Activated naive CD8-positive, alpha-beta T cell treated with anti-CD3 and anti-CD28 coated beads, Interleukin-2, amount 10 ng/mL, durations not matched to agents 7 days and 5 days (primary cell): ENCODE results near the gene IFI35. TPM values are rescaled to one million over a fixed set of nuclear protein-coding genes. Genes with fewer than 3 reads are reported as not detected.
"Not testable (repeated sequence)": the region's sequence is repeated elsewhere in the genome, so short reads cannot be mapped to it uniquely, and the experiment has no call there.

Experiments
- ATAC-seq: fragments of 150-1000 bp; cut with Tn5 transposase; one replicate; pipeline ENCODE4 v1.10.0; 2021; ENCODE audit warnings: low read depth, moderate library complexity
- POLR2A ChIA-PET: fragments of 350-600 bp; sonication (Branson Sonifier 250); formaldehyde crosslinking; loops from one replicate; lab custom pipeline; 2021; ENCODE audit warnings: antibody characterized with exemption; lab: Charles Lee
- DNase-seq: peaks from one replicate; pipeline ENCODE4 v3.0.0; 2021
- H3K27ac Mint-ChIP-seq: one replicate; pipeline ENCODE4 v1.8.0; 2022; ENCODE audit warnings: mild to moderate bottlenecking, mixed read lengths
- H3K27me3 Mint-ChIP-seq: one replicate; pipeline ENCODE4 v1.8.0; 2022; ENCODE audit warnings: mild to moderate bottlenecking, moderate library complexity, mixed read lengths
- H3K36me3 Mint-ChIP-seq: one replicate; pipeline ENCODE4 v1.8.0; 2021; ENCODE audit warnings: mild to moderate bottlenecking, mixed read lengths
- H3K4me1 Mint-ChIP-seq: one replicate; pipeline ENCODE4 v1.8.0; 2021; ENCODE audit warnings: mixed read lengths
- H3K4me3 Mint-ChIP-seq: one replicate; pipeline ENCODE4 v1.8.0; 2022; ENCODE audit warnings: mild to moderate bottlenecking, moderate library complexity, mixed read lengths
- H3K9me3 Mint-ChIP-seq: one replicate; pipeline ENCODE4 v1.8.0; 2021; ENCODE audit warnings: mixed read lengths
- total RNA-seq, 2 experiments: library from RNA; stranded (reverse); gene quantifications; one replicate each; pipeline ENCODE4 v1.2.3, GENCODE V29; 2021

IFI35 gene
- total RNA-seq, 2 experiments from 2014 or later: 92.7 to 99.2 TPM

GRCh38 chr17:43033948-43034881 is 27.6 kb downstream of the IFI35 start:
- Mint-ChIP-seq H3K36me3 (no peaks in the 10 kb centered on the region), H3K27ac (no peak overlapping the region), H3K27me3 (no peaks in the 10 kb centered on the region), H3K4me1 (no peaks in the 10 kb centered on the region), H3K9me3 (no peaks in the 10 kb centered on the region), H3K4me3 (no peak overlapping the region)
- POLR2A ChIA-PET: no interaction called here
- no peak for ATAC-seq
- no peak for DNase-seq

GRCh38 chr17:43034894-43035293 is 28.3 kb downstream of the IFI35 start:
- POLR2A ChIA-PET: no interaction called here
- no peaks in the 10 kb centered on the region for H3K36me3 Mint-ChIP-seq
- H3K27ac Mint-ChIP-seq: no peak overlapping the region

DNA sequence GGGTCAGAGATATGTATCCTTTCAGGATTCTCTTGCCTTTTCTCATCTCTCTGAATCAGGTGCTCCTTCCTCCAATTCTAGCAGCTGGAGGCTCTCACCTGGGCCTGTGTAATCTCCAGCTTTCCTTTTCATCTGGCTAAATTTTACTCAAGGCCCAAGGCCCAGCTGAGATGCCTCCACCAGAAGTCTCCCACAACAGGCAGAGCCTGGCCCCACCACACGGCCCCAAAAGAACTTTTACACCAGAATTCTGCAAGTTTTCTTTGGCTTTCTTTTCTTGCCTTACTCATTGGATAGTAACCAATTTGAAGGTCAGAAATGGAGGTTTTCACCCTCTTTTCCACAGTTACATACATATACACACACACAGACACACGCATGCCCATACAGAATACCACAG is 33.1 kb downstream of the IFI35 start:
- Mint-ChIP-seq H3K27ac (peak overlapping the region; percentile 40), H3K9me3 (no peaks in the 10 kb centered on the region), H3K36me3 (peaks cover 3% of the 10 kb centered on the region), H3K4me3 (no peak overlapping the region), H3K27me3 (no peaks in the 10 kb centered on the region), H3K4me1 (no peaks in the 10 kb centered on the region)
- no peak for ATAC-seq
- no peak for DNase-seq
- POLR2A ChIA-PET: no interaction called here

More at GRCh38 chr17:43034894-43035293, 28.3 kb downstream of the IFI35 start:
- ATAC-seq (no peak), DNase-seq (no peak)
- Mint-ChIP-seq H3K4me3 (no peak overlapping the region), H3K27me3 (no peaks in the 10 kb centered on the region), H3K4me1 (no peaks in the 10 kb centered on the region), H3K9me3 (no peaks in the 10 kb centered on the region)

GRCh38 chr17:43040655-43041054 is 34.1 kb downstream of the IFI35 start:
- H3K27me3 Mint-ChIP-seq: no peaks in the 10 kb centered on the region
- POLR2A ChIA-PET: interaction anchor here (0.5 kb wide), 1 partner anchor 275 kb away, joined by 3 read pairs; no protein-coding TSS in a partner anchor
- H3K4me1 Mint-ChIP-seq: no peaks in the 10 kb centered on the region
- H3K27ac Mint-ChIP-seq: no peak overlapping the region
- DNase-seq: no peak
- H3K9me3 Mint-ChIP-seq: no peaks in the 10 kb centered on the region
- ATAC-seq: no peak
- no peak overlapping the region for H3K4me3 Mint-ChIP-seq
- peaks cover 7% of the 10 kb centered on the region for H3K36me3 Mint-ChIP-seq

GRCh38 chr17:43042025-43042628 is 35.5 kb downstream of the IFI35 start:
- H3K4me3 Mint-ChIP-seq: no peak overlapping the region
- peaks cover 12% of the 10 kb centered on the region for H3K36me3 Mint-ChIP-seq
- DNase-seq: no peak
- H3K4me1 Mint-ChIP-seq: no peaks in the 10 kb centered on the region
- peak overlapping the region; percentile 17 for H3K27ac Mint-ChIP-seq
- H3K27me3 Mint-ChIP-seq: no peaks in the 10 kb centered on the region
- ATAC-seq: no peak
- H3K9me3 Mint-ChIP-seq: no peaks in the 10 kb centered on the region
- POLR2A ChIA-PET: no interaction called here

- Mint-ChIP-seq H3K4me1 (no peaks in the 10 kb centered on the region), H3K27ac (no peak overlapping the region), H3K36me3 (peaks cover 14% of the 10 kb centered on the region), H3K9me3 (no peaks in the 10 kb centered on the region), H3K27me3 (no peaks in the 10 kb centered on the region), H3K4me3 (no peak overlapping the region)
- ATAC-seq: no peak
- POLR2A ChIA-PET: no interaction called here
- no peak for DNase-seq
Observed at GRCh38 chr17:43043307-43043706, 36.7 kb downstream of the IFI35 start.

DNA sequence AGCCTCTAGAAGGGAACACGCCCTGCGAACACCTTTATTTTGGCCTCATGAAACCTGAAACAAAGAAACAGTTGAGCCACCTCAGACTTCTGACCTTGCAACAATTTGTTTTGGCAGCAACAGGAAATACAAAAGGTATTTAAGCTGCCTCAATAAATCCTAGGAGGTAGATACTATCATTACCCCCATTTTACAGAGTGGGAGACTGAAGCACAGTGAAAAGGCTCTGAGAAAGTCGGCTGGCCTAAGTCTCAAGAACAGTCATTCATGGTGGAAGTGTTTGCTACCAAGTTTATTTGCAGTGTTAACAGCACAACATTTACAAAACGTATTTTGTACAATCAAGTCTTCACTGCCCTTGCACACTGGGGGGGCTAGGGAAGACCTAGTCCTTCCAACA is 37.4 kb downstream of the IFI35 start:
- POLR2A ChIA-PET: no interaction called here
- DNase-seq (no peak), ATAC-seq (no peak)
- Mint-ChIP-seq H3K4me1 (no peaks in the 10 kb centered on the region), H3K4me3 (no peak overlapping the region), H3K36me3 (peaks cover 17% of the 10 kb centered on the region), H3K9me3 (no peaks in the 10 kb centered on the region), H3K27ac (no peak overlapping the region), H3K27me3 (no peaks in the 10 kb centered on the region)

DNA sequence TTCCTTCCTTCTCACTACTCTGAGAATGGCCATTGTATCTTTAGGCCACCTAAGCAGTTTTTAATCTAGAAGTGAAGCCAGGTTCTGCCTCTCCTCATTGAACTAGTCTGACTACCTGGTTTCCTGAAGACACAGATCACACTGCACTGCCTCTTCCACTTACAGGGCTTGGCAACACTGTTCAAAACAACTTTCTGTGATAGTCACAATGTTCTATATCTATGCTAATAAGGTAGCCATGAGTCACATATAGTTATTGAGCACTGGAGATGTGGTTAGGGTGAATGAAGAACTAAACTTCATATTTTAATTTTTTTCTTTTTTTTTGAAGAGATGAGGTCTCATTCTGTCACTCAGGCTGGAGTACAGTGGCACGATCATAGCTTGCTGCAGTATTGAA is 45.4 kb downstream of the IFI35 start:
- Mint-ChIP-seq H3K27ac (no peak overlapping the region), H3K36me3 (peaks cover 34% of the 10 kb centered on the region), H3K27me3 (no peaks in the 10 kb centered on the region), H3K4me1 (no peaks in the 10 kb centered on the region), H3K9me3 (no peaks in the 10 kb centered on the region), H3K4me3 (no peak overlapping the region)
- ATAC-seq (no peak), DNase-seq (no peak)
- POLR2A ChIA-PET: no interaction called here

DNA sequence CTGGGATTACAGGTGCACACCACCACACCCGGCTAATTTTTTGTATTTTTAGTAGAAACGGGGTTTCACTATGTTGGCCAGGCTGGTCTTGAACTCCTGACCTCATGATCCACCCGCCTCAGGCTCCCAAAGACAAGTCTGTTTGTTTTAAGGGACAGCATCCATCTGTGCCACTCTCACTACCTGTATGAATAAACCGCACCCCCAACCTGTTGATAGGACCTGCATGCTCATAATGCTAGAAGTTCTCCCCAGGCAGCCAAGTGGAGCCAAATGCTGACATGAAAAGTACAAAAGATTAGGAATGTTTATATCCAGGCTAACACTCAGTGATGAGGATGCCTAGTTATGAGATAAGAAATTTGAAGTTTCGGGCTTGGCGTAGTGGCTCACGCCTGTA is 46.4 kb downstream of the IFI35 start:
- POLR2A ChIA-PET, H3K4me1 Mint-ChIP-seq, DNase-seq, H3K27me3 Mint-ChIP-seq, H3K4me3 Mint-ChIP-seq, H3K27ac Mint-ChIP-seq, ATAC-seq, H3K9me3 Mint-ChIP-seq: not testable (repeated sequence)
- peaks cover 32% of the 10 kb centered on the region for H3K36me3 Mint-ChIP-seq

DNA sequence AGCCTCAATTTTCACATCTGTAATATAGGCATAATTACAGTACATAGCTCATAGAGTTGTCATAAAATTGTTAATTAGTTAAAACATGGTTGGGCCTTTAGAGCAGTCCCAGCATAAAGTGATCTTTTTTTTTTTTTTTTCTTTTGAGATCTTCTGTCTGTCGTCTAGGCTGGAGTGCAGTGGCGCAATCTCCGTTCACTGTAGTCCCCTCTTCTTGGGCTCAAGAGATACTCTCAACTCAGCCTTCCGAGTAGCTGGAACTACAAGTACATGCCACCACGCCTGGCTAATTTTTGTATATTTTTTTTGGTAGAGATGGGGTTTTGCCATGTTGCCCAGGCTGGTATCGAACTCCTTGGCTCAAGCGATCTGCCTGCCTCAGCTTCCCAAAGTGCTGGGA is 49.5 kb downstream of the IFI35 start:
- H3K27ac Mint-ChIP-seq: no peak overlapping the region
- no peak for DNase-seq

GRCh38 chr17:43062984-43063638 is 56.5 kb downstream of the IFI35 start:
- no peak overlapping the region for H3K27ac Mint-ChIP-seq
- H3K4me1 Mint-ChIP-seq: no peaks in the 10 kb centered on the region
- H3K4me3 Mint-ChIP-seq: no peak overlapping the region

More for the DNA sequence above, 49.5 kb downstream of the IFI35 start:
- peaks cover 33% of the 10 kb centered on the region for H3K36me3 Mint-ChIP-seq
- no peaks in the 10 kb centered on the region for H3K9me3 Mint-ChIP-seq
- no peak overlapping the region for H3K4me3 Mint-ChIP-seq
- no peak for ATAC-seq
- H3K27me3 Mint-ChIP-seq: no peaks in the 10 kb centered on the region
- POLR2A ChIA-PET: interaction anchor here (0.8 kb wide), 1 partner anchor 58 kb away, joined by 3 read pairs; the partner anchor contains the start of gene RPL27
- H3K4me1 Mint-ChIP-seq: no peaks in the 10 kb centered on the region

More at GRCh38 chr17:43062984-43063638, 56.5 kb downstream of the IFI35 start:
- ATAC-seq (no peak), DNase-seq (no peak)
- Mint-ChIP-seq H3K9me3 (no peaks in the 10 kb centered on the region), H3K36me3 (peaks cover 35% of the 10 kb centered on the region), H3K27me3 (no peaks in the 10 kb centered on the region)
- POLR2A ChIA-PET: no interaction called here
